Measurements from ENCODE around the gene PDXDC1.
"Not testable (repeated sequence)": the region's sequence is repeated elsewhere in the genome, so short reads cannot be mapped to it uniquely, and the experiment has no call there.

The PDXDC1 gene

DNA sequence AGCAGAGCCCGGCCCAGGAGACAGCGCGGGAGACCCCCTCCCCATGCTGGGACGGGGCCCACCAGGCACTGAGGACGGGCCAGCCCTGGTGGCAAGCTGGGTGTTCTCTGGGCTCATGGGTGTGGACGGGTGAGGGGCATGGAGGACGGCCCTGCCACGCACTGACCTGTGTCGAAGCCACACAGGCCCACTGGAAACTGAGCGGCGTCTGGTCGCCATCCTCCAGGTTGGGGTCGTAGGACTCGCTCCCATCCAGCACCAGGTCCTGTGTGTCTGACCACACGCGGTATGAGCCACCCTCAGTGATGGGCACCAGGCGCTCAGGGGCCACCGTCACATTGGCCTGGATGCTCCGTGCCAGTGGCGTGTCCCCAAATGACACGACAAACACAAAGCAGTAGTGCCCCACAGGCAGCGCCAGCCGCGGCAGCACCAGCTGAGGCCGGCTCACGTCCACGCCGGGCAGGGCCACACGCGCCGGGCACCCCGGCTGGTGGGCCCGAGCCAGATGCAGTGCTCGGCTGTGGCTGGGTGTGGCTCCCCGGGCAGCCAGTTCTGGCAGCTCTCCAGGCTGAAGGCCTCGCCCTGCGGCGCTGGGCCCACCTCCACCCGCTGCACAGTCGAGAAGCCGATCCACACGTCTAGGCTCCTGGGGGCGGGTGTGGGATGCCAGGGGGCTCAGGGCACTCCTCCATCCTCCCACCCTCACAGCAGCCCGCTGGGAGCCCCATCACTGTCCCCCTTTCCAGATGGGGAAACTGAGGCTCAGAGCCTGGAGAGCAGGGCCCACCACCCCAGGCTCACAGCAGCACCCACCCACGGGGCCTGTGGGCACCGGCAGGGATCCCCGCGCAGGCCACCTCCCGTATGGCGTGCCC lies 160.9 kb downstream of the PDXDC1 start:
- DNase-seq: not testable (repeated sequence)

DNA sequence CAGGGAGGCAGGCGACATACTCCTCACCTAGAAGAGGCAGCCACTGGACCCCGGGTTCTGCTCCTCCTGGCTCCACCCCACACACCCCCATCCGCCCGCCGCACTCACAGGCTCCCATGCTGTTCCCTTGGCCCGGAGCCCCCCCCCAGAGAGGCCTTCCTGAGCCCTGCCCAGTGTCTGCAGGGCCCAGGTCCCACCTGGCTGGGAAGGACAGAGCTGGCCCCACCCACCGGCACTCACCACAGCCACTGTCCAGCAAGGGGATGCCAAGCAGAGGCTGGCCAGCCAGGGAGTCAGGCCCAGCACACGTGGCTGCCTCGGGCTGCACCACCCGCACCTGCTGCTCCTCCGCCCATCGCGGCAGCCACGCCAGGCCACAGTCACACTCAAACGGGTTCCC lies 162.7 kb downstream of the PDXDC1 start:
- DNase-seq: not testable (repeated sequence)

- DNase-seq: not testable (repeated sequence)
Observed at GRCh38 chr16:15140444-15141365, 165.9 kb downstream of the PDXDC1 start.

GRCh38 chr16:15141586-15141985 lies 166.8 kb downstream of the PDXDC1 start:
- no peak for DNase-seq

DNA sequence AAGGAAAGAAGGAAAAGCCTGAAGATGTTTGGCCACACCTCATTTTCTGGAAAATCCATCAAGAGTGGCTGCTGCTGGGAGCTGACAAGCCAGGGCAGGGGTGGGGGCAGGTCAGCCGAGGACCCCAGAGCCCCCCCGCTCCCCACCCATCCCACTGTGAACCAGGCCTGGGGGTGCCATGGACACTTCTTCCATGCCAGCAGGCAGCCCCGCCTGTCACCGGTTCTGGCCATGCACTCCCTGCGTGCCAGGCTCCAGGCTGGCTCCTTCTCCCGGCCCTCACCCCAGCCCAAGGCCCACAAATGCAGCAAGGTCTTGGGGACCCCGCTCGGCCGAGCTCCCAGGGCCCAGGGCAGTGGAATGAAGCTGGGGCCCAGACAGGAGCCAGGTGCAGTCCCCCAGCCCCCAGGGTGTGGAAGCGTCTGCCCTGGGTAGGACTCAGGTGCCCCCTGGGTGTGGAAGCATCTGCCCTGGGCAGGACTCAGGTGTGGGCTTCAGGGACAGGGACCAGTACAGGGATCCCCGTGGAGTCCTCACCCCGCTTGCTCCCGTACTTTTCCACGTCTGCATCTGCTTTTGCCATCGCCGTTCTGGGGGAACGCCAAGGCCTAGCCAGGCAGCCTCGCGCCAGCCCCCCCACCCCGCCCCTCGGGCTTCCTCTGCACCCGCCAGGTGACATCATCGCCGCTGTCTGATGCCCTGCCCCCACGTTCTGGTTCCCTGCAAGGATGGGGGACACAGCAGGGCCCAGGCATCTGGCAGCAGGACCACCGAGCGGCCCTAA lies 167.5 kb downstream of the PDXDC1 start:
- not testable (repeated sequence) for DNase-seq

GRCh38 chr16:15142891-15143600 lies 168.2 kb downstream of the PDXDC1 start:
- DNase-seq: not testable (repeated sequence)

- DNase-seq: not testable (repeated sequence)
Observed at GRCh38 chr16:15143601-15144091, 168.8 kb downstream of the PDXDC1 start.

DNA sequence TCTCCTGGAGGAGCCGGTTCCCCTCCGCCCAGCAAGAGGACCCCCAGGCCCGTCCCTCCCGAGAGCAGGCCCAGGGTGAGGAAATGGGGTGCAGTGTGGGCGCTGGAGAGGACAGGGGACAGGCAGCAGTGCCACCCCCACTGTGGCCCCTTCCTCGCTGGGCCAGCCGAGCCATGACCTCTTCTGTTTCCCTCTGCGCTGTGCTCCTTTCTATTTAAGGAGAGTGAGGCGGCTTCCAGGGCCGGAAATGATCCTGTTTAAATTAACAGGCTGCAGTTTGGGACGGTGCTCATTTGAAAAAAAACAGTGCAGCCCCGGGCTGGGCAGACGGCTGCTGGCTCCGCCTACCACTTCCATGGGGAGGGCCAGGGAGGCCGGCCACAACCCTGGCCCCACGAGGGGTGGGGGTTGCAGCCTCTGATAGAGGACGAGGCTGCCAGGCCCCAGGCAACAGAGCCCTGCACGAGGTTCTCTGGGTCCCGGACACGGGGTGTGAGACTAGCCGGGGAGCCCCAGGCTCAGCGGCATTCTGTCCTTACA lies 169.3 kb downstream of the PDXDC1 start:
- DNase-seq: not testable (repeated sequence)

DNA sequence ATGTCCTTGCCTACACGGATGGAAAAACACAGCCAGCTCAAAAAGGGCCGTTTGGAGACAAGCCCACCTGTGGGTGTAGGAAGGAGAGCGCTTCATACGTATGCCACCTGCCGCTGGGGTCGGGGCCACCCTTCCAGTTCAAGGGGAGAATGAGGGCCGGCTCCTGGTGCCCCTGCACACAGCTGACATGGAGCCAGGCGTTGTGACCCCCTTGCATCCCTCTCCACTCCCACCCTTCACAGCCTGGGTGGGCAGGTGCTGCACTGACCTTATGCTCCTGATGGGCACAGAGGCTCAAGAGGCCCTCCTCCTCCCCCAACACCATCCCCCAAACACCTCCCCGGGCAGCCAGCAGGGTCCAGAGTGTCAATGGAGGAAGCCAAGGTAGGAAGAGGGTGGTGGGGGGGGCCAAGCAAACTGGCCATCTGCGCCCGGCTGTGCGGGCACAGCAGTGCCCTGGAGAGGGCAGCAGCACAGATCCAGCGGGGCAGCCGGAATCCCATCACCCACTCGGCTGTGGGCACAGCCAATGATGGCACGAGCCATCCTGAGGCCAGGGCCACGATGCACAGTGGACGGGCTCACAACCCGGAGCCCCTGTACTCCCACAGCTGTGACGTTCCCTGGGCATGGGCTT lies 170.1 kb downstream of the PDXDC1 start:
- DNase-seq: not testable (repeated sequence)

DNA sequence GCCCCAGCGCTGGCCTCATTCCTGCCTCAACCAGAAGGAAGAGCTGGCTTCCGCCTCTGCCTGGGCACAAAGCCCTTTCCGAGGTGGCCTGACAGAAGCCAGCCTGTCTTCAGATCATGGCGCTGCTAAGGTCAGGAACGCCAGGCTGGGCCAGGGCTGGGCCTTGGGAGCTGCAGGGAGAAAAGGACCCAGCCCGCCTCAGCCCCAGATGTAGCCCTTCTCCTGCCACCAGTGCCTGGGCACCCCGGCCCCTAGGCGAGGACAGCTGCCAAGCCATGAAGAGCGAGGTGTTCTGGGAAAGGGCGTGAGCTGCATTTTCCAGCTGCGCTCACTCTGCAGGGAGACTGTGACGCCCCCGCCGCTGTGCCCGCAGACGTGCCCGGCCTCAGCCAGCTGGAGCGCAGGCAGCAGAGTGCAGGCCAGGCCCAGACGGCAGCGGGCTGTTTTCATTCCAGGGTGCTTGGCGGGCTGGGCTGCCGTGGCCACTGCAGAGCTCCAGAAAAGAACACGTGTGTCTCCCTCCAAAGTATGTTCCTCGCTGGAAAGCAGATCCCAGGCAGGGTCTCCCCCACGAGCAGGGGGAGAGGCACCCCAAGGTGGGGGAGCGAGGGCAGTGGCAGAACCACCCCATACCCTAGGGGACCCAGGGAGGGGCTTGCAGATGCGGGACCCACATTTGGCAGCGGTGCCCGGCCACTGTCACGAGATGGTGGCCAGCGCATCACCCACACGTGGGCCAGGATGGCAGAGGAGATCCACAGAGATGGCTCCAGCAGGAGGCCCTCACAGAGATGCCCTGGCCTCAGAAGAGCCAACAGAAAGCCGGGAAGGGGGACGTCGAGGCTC lies 170.8 kb downstream of the PDXDC1 start:
- DNase-seq: not testable (repeated sequence)

DNA sequence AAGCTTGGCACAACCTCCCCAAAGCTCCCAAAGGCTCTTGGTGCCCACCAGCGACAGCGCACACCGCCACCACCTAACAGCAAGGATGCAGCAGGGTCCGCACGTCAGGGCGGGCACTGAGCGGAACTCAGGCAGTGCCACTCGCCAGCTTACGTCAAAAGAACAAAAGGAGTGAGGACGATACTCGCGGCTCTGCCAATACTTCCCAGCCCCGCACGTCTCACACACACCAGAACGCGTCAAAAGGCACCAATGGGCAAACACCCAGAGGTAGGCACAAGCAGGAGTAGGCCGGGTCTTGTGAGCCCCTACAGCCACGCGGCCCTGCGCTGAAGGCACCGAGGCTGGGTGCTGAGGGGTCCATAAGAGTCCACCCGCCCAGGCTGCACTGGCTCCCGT lies 171.4 kb downstream of the PDXDC1 start:
- not testable (repeated sequence) for DNase-seq

GRCh38 chr16:15148831-15149230 lies 174.0 kb downstream of the PDXDC1 start:
- DNase-seq: not testable (repeated sequence)

- not testable (repeated sequence) for DNase-seq
Observed at GRCh38 chr16:15149260-15149659, 174.4 kb downstream of the PDXDC1 start.

DNA sequence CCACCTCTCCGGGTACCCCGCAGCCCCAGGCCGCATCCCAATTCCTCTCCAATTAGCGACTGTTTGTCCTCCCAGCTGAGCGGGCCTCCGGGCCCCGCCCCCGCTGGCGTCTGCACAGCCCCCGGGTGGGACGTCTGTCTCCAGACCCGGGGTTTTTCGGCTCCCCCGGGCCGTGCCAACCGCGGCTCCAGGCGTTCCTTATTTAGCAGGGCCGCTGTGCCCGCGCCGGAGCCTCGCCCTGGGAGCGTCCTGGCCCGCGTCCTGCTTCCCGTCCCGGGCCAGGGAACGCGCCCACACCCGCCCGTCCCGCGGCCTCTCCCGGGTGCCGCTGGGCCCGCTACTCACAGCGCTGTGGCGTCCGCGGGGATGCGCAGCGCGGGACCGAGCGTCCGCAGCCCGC lies 179.2 kb downstream of the PDXDC1 start:
- DNase-seq: not testable (repeated sequence)

DNA sequence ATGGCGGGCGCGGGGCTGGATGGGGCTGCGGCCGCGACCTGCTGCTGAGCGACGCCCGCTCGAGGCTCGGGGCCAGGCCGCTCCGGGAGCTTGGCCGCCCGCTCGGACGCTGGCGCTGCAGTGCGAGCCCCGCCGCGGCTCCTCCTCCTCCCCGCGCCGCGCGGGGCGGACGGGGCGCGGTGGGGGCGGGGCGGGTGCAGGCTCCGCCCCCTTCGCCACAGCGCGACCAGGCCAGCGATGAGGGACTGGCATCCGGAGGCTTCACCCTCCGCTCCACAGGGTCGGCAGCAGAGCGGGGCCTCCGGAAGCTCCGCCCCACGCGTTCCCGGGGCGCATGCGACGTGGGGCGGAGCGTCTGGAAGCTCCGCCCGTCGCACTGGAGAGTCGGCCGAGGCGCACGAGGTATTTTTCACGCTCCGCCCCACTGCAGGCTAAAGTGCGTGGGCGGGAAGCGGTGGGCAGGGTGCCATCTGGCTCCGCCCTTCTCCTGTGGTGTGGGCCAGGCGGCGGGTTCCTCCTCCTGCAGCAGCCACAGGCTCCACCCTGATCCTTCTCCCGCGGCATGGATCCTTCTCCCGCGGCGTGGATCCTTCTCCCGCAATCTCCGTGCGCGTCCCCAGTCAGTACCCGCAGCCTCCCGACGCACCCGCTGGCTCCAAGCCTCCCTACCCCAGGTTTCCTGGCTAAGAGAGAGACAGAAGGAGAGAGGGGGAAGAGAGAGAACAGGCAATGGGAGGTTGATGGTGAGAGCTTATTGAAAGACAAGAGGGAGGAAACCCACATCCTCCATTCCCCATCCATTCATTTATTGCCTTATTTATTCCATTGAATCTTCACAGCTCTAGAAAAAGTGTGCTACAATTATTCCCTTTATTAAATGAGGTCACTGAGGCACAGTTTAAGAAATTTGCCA lies 180.1 kb downstream of the PDXDC1 start:
- DNase-seq: peak; percentile 56

- not testable (repeated sequence) for DNase-seq
Observed at GRCh38 chr16:15157644-15158043, 182.8 kb downstream of the PDXDC1 start.

DNA sequence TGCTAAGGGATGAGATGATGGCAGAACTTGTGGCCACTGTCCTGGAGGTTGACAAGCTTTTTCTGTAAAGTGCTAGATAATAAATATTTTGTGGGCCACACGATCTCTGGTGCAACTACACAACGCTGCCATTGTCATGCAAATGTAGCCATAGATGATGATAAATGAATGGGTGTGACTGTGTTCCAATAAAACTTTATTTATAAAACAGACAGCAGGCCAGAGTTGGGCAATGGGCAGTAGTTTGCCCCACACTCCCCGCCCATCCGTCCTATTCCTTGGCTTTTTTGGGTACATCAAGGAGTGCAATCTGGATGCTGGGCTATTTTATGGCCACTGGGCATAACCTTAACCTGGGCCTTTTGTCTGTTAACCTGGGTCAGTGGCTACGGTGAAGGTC lies 184.8 kb downstream of the PDXDC1 start:
- DNase-seq: not testable (repeated sequence)

DNA sequence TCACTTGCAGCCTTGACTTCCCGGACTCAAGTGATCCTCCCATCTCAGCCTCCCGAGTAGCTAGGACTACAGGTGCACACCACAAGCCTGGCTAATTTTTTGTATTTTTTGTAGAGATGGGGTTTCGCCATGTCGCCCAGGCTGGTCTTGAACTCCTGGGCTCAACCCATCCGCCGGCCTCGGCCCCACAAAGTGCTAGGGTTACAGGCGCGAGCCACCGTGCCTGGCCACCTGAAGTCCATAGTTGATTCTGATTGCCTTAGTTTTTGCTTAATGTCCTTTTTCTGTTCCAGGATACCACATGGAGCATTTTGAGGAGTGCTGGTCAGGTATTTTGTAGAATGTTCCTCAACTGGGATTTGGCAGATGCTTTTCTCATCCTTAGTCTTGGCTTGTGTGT lies 185.7 kb downstream of the PDXDC1 start:
- DNase-seq: not testable (repeated sequence)

GRCh38 chr16:15163055-15163454 lies 188.2 kb downstream of the PDXDC1 start:
- not testable (repeated sequence) for DNase-seq
